Activated CD4-positive, alpha-beta T cell treated with anti-CD3 and anti-CD28 coated beads, Interleukin-2, amount 50 U/mL, for 4 hours (primary cell): ENCODE results near the gene HINT2.

Source experiments
- DNase-seq, 2 experiments: peaks; one replicate each; pipeline ENCODE4 v3.0.0-alpha.2; 2020

HINT2 gene

DNA sequence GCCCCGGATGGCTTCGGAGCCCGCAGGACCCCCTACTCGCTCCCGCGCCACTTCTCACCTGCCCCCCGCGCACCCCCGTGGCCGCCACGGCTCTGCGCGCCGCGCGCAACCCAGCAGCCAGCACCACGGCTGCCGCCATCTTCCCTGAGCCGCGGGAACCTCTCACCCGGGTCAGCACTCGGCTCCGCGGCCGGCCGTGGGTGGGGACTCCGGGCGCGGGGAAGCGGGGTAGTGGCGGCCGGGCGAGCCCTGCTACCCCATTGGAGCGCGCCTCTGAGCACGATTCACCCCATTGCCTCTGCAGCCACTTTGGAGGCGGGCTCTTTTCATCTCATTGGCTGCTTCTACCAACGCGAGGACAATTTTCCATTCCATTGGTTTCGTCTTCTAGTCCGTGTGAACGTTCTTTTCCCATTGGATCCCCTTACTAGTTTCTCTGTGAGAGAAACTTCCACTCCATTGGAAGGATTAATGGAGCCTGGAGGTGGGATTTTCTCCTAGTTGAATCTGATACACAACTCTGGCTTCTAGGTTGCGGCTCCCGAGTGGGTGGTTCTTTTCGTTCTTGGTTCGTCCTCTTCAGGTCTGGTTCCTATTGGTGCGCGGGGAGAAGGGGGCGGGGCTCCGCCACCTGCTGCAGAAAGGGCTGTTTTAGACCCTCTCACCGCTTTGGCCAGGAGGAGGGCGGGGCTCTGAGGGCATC lies at the start of gene HINT2:
HINT2 (minus strand) TSS at position 202 of the 703 bp plus-strand sequence; CDS start at position 139, 63 bp downstream.
- peak; percentile 97 to 98 for DNase-seq

DNA sequence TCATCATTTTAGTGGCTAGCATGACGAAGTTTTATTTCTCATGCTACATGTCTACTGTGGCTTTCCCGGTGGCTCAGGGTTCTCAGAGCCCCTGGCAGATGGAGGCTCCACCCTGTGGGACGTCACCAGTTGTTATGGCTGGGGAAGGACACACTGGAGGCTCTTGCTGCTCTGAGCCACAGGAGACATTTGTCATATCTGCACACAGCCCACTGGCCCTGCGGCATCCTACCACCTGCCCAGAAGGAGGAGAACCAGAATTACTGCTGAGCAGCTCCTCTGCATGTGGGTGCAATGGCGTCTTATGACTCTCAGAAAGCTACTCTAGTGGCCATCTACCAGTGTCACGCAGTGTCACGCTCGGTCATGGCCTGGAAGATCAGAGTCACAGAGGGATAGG lies 48.7 kb upstream of the HINT2 start:
- no peak for DNase-seq

DNA sequence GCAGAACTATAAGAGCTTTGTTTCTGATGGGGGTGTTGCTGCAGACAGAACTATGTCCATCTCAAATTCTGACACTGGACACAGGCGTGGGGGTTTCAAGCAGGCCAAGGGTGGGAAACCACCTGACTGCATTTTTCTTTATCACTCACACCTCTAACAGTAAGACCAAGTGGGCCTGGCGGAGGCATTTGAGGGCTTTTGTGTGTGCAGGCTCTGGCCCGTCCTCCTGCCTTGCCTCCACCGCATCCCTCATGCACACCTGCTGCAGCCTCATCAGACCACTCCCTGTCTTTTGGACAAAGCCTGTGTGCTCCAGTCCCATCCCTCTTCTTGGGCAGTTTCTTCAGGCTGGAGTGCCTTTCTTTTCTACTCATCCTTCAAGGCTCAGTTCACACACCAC lies 47.5 kb upstream of the HINT2 start:
- no peak for DNase-seq

DNA sequence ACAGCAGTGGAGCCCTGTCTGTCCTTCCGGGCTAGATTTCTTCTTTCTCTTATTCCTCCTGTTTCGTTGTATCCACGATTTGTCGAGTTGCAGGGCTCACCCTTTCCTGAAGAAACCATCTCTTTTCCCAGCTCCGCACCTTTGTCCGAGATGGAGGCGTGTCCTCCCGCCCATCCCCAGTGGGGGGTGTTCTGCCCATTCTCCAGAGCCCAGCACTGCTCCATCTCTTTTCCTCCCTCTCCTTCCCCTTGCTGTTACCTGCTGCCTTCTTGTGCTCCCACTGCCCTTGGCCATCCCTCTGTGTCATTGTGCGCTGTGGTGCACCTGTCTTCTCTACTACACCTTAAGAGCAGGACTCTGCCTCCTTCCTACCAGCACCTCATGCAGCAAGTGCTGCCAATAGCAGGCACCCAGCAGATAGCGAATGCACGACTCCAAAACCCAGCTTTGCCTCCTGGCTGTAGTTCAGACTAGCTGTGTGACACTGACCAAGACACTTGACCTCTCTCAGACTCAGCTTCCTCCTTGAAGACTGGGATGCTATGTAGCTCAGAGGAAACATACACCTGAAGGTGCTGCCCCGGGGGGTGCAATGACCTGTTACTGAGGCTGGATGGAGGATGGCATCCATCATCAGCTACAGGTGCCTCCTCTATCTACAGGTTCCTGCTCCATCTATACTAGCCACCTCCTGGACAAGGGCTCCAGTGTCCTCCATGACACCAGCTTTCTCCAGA lies 46.5 kb upstream of the HINT2 start:
- DNase-seq = no peak

DNA sequence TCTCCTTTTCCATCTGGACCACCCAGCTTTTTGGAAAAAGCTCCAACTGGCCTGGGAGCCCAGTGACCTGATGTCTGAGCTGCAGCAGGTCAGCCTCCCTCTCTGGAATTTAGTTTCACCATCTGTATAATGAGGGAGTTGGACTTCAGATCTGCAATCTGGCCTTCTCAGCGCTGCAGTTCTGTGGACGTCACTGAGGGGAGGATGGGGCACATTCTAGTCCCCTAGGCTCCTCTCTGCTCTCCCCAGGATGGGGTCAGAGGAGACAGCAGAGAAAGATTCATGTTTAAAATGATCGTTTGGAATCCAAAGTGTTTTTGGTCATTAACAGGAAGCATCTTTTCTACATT lies 45.1 kb upstream of the HINT2 start:
- no peak for DNase-seq

DNA sequence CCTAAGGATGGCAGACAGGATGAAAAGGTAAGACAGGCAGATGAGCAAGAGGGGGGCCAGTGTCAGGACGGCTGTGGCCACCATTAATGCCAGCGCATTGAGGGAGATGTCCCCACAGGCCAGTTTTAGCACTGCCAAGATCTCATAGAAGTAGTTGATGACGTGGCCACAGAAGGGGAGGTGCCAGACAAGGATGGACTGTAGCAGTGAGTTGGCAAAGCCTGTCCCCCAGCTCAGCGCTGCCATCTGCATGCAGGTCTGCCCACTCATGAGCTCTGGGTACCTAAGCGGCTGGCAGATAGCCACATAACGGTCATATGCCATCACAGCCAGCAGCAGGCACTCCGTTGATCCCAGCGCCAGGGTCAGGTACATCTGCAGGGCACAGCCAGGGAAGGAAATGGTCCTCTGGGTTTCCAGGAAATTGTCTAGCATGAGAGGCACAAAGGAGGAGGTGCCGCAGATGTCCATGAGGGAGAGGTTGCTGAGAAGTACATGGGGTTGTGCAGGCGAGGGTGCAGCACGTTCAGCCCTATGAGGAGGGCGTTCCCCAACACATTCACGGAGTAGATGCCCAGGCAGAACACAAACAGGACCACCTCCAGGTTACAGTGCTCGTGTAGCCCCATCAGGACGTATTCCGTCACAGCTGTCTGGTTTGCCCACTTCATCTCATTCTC lies 44.6 kb upstream of the HINT2 start:
- no peak for DNase-seq

DNA sequence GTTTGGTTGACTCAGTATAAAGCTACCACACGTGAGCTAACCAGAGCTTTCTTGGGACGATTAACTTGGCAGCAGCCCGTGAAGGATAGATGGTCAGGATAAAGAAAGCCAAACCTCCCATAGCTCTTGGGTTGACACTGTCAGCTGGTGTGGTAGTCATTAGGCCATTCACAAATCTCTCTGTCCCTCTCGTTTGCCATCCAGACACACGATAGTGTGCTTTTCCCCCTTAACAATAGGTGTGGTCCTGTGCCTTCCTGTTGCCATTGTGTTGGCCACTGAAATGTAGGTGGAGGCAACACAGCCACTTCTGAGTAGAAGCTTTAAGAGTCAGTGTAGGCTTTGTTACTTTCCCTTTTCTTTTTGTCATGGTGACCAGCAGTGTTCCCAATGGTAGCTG lies 43.6 kb upstream of the HINT2 start:
- no peak for DNase-seq

DNA sequence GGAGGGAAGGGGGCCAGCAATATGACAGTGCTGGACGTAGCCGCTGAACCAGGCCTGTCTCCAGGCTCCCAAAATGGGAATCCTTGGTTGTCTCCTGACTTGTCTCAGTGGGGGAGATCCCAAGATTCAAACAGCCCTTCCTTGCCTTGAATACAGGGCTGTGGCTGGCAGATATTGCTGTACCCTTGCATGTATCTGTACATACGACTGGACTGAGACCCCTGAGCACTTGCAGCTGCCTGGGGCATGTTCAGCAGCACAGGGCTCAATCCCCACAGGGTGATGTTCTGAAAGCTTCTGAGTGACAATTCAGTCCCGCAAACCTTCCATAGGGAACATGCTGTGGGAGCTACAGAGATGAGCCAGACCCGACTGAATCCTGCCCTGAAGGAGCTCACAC lies 42.0 kb upstream of the HINT2 start:
- DNase-seq = no peak

DNA sequence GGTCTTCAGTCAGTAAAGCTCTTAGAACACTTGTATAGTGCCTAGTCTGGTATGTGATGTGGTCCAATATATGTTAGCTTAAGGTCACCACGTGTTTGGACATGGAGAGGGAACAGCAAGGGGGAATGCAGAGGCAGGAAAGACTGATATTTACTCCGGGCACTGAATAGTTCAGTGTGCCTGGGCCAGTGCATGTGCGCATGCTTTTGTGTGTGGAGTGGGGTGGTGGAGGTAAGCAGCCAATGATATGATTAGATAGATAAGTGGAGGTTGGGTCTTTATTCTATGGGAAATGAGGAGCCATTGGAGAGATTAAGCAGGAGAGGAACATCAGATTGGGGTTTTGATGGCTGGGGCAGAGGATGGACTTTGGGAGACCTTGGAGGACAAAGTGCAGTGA lies 41.4 kb upstream of the HINT2 start:
- no peak for DNase-seq

DNA sequence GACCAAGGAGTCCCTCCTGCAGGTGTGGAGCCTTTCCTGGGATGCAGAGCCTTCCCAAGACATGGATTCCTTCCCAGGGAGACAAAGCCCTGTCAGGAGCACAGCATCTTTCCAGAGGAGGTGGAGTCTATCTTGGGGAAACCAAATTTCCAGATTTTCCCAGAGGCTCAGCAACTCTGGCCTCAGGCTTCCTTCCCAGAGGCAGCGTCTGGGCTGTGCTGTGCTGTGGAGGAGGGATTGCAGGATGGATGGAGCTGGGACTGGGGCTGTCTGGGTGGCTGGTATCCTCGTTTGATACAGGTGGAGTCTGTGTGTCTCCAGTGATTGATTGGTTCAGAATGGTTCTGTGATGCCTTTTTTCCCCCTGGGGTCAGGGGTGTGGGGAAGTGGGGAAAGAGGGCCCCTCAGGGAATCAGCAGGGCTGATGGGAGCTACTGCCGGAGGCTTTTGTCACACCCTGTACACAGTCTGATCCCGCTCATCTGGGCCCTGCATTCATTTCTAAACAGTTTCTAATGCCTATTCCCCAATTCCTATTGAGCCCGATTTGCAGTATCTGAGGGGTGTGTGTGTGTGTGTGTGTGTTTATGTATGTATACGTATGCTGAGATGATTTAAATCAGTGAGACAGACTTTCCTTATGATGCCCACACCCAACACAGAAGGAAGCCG lies 39.4 kb upstream of the HINT2 start:
- DNase-seq = no peak

DNA sequence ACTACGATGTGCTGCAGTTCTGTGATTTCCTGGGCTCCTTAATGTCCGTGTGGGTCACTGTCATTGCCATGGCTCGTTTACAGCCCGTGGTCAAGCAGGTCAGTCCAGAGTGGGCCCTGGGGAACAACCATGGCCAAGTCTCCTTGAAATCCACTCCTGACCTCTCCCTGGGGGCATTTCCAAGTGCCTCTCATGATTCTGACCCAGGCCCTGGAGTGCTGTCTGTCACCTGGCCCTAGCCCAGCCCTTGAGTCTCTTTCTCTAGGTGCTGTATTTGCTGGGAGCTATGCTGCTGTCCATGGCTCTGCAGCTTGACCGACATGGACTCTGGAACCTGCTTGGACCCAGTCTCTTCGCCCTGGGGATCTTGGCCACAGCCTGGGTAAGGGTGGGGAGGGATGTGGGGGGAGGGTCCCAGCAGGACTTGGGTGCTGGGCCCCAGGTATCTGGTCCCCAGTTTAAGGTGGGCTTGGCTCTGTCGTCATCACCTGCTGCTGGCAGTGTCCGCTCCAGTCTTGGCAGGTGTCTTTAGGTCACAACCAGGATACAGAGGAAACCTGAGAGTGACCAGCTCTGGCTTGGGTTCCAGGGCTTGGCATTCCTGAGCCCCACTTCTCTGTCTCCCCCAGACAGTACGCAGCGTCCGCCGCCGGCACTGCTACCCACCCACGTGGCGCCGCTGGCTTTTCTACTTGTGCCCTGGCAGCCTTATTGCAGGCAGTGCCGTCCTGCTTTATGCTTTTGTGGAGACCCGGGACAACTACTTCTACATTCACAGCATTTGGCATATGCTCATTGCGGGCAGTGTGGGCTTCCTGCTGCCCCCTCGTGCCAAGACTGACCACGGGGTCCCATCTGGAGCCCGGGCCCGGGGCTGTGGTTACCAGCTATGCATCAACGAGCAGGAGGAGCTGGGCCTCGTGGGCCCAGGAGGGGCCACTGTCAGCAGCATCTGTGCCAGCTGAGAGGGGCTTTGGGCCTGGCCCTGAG lies 38.3 kb upstream of the HINT2 start:
- no peak for DNase-seq

DNA sequence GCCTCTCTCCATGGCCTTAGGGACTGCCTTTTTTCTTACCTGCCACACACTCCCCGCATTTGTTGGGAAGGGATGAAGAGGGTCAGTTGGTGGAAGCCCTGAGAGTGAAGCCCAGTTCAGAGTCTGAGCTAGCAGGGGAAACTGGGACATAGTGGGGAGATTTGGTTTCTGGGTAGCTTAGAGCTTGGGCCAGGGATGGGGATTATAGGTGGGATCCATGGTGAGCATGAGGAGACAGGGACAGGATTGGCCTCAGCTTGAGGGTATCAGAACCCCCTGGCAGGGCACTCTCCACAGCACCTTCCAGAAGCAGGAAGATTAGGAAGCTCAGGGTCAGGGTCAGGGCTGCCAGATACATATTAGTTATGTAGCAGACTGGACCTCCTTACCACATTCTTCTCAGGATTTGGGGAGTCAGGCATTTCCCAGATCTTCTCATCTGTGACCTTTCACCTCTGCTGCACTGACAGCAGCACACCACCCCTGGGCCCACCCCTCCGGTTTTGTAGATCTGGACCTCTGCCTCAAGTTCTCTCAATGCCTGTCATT lies 37.5 kb upstream of the HINT2 start:
- no peak for DNase-seq

DNA sequence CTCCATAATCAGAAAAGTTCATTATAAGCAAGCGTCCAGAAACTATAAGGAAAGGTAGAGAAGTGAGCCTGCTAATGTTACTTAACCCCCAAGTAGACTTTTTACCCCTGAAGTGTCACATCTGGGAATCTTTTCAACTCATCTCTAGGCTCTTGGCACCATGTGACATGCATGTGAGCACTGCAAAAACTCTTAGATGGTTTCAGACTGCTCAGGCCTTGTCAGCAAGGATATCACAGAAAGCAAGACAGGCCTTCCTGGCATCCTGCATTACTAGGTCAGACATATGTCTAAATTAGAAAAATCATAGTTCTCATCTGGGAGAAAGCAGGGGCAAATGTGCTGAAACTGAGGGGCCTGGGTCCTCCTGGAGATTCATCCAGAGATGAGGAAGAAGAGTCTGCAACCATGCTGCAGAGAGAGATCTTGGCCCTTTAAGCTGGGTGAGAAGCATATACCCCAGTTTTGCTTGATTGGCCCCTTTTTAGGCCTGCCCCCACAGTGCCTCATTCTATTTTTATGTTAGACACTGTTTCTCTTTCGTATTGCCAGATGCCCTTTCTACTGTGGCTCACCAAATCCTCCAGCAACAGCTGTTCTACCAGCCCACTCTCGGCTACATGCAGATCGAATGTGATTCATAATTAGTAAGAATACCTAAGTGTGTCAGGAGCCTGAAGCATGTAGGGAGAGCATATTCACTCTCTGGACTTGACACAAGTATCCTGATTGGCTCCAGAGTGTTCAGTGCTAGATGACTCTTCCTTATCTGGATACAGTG lies 33.1 kb upstream of the HINT2 start:
- DNase-seq = no peak

DNA sequence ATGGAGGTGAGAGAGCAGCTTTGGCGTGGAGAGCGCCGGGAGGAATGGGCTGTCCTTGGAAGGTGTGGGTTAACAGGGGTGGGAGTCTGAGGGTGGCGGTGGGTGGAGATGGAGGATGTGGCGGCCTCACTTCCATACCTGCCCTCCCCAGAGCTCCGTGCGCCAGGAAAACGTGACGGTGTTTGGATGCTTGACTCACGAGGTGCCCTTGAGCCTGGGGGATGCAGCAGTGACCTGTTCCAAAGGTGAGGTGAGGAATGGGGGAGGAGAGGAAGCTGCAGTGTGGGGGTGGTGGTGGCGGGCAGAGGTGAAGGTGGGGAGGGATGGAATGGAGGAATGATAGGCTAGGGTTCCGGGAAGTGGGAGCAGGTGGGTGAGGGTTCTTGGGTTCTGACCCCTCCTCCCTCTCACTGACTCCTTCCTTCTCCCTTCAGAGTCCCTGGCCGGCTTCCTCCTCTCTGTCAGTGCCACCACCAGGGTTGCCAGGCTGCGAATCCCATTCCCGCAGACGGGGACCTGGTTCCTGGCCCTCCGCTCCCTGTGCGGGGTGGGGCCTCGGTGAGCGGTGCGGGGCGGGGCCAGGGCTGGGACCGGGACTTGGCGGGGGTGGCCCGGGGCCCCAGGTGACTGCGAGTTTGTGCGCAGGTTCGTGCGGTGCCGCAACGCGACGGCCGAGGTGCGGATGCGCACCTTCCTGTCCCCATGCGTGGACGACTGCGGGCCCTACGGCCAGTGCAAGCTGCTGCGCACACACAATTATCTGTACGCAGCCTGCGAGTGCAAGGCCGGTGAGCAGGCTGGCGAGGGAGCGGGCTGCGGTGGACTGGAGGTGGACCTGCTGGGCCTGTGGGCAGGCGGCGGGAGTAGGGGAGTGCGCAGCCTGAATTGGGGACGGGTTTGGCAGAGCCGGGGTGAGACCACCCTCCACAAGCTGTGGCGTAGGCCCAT lies 31.3 kb upstream of the HINT2 start:
- no peak for DNase-seq

DNA sequence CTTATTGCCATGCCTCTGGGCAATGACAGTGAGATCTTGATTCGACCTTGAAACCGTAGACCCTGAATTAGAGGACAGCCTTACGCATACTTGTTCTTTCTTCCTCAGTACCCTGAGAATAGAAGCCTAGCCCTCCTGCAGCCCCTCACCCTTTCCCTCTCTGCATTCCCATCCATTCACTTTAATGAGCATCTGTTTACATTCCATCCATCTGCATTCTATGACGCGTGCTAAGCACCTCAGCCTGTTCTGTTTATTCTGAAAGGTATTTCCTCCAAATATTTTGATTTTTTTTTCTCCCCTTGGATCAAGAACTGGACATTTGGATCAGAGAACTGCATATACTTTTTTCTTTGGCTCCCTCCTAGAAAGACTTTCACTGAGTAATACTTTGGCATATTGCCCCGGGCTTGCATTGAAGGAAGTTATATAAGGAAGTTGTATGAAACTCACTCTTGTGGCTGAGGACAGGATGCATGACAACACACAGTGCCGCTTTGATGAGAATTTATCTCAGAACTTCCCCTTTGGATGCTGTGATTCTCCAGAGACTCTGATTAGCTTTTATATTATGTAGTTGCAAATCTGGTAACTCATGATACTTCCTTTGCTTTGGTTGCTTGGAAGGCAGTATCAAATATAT lies 29.9 kb upstream of the HINT2 start:
- DNase-seq = no peak

DNA sequence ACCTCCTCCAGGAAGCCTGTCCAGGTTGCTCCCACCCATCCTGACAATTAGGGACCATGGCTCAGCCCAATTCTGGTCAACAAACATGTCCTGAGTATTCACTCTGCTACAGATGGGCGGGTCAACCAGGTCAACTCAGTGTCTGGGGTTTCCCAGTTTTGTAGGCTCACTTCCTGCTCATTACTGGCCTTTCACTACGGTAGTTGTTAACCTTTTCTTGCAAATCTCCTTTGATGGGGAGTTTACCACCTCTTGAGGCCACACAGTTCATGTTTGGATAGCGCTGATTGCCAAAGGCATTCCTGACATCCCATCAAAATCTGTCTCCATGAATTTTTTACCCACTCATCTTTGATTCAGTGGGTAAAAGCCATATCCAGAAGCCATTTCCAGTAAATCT lies 28.0 kb upstream of the HINT2 start:
- DNase-seq = no peak

DNA sequence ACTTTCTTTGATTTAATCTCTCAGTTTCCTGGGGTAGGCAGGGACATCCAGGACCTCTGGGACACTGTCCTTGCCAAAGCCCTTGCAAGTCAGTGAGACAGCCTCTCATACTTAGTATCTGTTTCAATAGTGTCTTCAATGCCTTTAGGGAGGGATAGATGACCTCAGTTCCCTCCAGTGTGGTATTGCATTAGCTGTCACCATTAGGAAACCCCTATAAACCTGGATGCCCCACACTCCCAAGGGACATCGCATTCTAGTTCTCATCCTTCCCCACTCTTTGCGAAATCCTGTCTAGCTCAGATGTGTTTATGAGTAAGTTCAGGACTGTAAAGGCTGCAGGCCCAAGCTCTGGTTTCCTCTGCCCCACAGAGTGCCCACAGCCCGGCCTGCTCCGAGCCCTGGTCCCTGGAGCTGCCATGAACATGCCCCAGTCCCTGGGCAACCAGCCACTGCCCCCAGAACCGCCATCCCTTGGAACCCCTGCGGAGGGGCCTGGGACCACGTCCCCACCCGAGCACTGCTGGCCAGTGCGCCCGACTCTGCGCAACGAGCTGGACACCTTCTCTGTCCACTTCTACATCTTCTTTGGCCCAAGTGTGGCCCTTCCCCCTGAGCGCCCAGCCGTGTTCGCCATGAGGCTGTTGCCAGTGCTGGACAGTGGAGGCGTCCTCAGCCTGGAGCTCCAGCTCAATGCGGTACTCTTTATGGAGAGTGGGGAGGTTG lies 27.3 kb upstream of the HINT2 start:
- no peak for DNase-seq

DNA sequence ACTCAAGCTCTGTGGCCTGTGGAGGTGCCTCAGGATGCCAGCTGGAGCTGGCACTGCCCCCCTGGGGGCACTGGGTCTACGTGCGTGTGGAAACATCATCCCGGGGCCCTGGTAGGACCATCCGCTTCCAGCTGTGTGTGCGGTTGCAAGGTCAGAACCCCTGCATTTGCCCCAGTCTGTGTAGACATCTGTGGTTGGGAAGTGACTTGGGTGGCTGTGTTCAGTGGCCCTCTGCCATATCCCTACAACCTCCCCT lies 26.7 kb upstream of the HINT2 start:
- DNase-seq = no peak
